Endodermal cell (in vitro differentiated cells): ENCODE results near the gene FSHR. TPM values are rescaled to one million over a fixed set of nuclear protein-coding genes. Genes with fewer than 3 reads are reported as not detected.

Source experiments
- DNase-seq: peaks from one replicate; pipeline ENCODE4 v3.0.0-alpha.2; 2017
- H3K27ac ChIP-seq: 2 replicates; pipeline ENCODE4 v1.5.1; 2013; ENCODE audit warnings: mild to moderate bottlenecking, low read depth, low read length, moderate library complexity
- H3K27me3 ChIP-seq: 2 replicates; pipeline ENCODE4 v1.6.1; 2013; ENCODE audit warnings: mild to moderate bottlenecking, low read length, moderate library complexity; ENCODE audit not compliant: insufficient read depth, control insufficient read depth, poor library complexity, severe bottlenecking
- H3K36me3 ChIP-seq: 2 replicates; pipeline ENCODE4 v1.7.0; 2013; ENCODE audit warnings: mild to moderate bottlenecking, low read length, moderate library complexity; ENCODE audit not compliant: control insufficient read depth, insufficient read depth
- H3K4me1 ChIP-seq: one replicate; pipeline ENCODE4 v1.7.0; 2013; ENCODE audit warnings: low read length; ENCODE audit not compliant: control insufficient read depth, insufficient read depth
- H3K4me3 ChIP-seq: 2 replicates; pipeline ENCODE4 v1.5.1; 2013; ENCODE audit warnings: mild to moderate bottlenecking, low read length, moderate library complexity
- H3K9ac ChIP-seq: 2 replicates; pipeline ENCODE4 v1.6.1; 2013; ENCODE audit warnings: mild to moderate bottlenecking, low read length, moderate library complexity; ENCODE audit not compliant: poor library complexity, severe bottlenecking; ENCODE audit errors: extremely low read depth
- H3K9me3 ChIP-seq: 2 replicates; pipeline ENCODE4 v1.6.1; 2013; ENCODE audit warnings: mild to moderate bottlenecking, low read length, moderate library complexity; ENCODE audit not compliant: control insufficient read depth
- H3K27ac Mint-ChIP-seq: 2 replicates; pipeline ENCODE4 v1.8.0; 2020; ENCODE audit warnings: mixed read lengths
- H3K27me3 Mint-ChIP-seq: 2 replicates; pipeline ENCODE4 v1.8.0; 2021; ENCODE audit warnings: mild to moderate bottlenecking, mixed read lengths; ENCODE audit not compliant: insufficient read depth
- H3K36me3 Mint-ChIP-seq: 2 replicates; pipeline ENCODE4 v1.8.0; 2020; ENCODE audit warnings: low read depth, mixed read lengths
- H3K4me1 Mint-ChIP-seq: 2 replicates; pipeline ENCODE4 v1.8.0; 2020; ENCODE audit warnings: mixed read lengths
- H3K4me3 Mint-ChIP-seq: 2 replicates; pipeline ENCODE4 v1.8.0; 2020; ENCODE audit warnings: mild to moderate bottlenecking, moderate library complexity, mixed read lengths
- H3K9me3 Mint-ChIP-seq: 2 replicates; pipeline ENCODE4 v1.8.0; 2020; ENCODE audit warnings: mild to moderate bottlenecking, mixed read lengths
- CTCF ChIP-seq: fragments of 200-600 bp; sonication (generic); conservative IDR thresholded peaks from 2 replicates; pipeline ENCODE4 v1.5.0; 2021; ENCODE audit warnings: antibody characterized with exemption, mild to moderate bottlenecking
- WGBS, 2 experiments: methylation state at CpG; one replicate each; pipeline versions ENCODE4 v1.1.5 to v1.1.7; 2013; ENCODE audit warnings: missing lambda C conversion rate in 2 of 2, mixed read lengths in 1 of 2; ENCODE audit not compliant: insufficient coverage in 1 of 2, insufficient read length in 1 of 2; 5-methylcytosine and 5-hydroxymethylcytosine counted together
- total RNA-seq, 2 donors: library from RNA; stranded (reverse); fragmentation: NEBNext Ultra II Directional in 1 of 2; extraction: Animal tissue kit (Norgen Biotek cat#: 25700) in 1 of 2; gene quantifications; 2 replicates in 1 of 2; 3 replicates in 1 of 2; pipeline ENCODE4 v1.2.1, GENCODE V29; 2021

FSHR gene
- total RNA-seq, 2 donors from 2014 or later = 4.7 to 6.5 TPM

DNA sequence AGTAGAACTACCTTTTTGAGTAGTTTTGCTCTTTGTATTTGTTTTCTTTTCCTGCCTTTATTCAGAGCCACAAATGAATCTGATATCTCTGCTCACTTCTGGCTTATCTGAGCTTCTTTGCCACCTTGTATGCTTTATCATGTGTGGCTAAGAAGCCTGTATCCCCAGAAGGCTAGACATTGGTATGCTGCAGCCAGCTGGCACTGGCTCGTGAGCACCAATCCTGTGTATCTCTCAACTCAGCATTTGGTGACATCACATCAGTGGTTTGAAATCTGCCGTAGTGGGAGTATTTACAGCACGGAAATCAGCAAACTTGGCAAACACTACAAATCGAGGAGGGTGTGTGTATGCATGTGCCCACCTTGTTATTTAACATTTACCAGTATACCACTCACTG is 215.1 kb downstream of the FSHR start:
- no peaks in the 10 kb centered on the region for H3K36me3 ChIP-seq
- WGBS, 2 experiments = 95 to 97% methylated on average over 3 to 4 of the region's 4 CpGs
- TF ChIP-seq CTCF = no peak
- no peaks in the 10 kb centered on the region for H3K4me1 ChIP-seq
- H3K9ac ChIP-seq = no peak overlapping the region
- Mint-ChIP-seq H3K4me1 (peaks cover 8% of the 10 kb centered on the region), H3K4me3 (no peak overlapping the region), H3K36me3 (no peaks in the 10 kb centered on the region), H3K9me3 (no peaks in the 10 kb centered on the region), H3K27me3 (no peaks in the 10 kb centered on the region), H3K27ac (no peak overlapping the region)
- H3K9me3 ChIP-seq = no peaks in the 10 kb centered on the region
- no peak overlapping the region for H3K4me3 ChIP-seq
- no peak overlapping the region for H3K27ac ChIP-seq
- no peak for DNase-seq
- no peaks in the 10 kb centered on the region for H3K27me3 ChIP-seq

DNA sequence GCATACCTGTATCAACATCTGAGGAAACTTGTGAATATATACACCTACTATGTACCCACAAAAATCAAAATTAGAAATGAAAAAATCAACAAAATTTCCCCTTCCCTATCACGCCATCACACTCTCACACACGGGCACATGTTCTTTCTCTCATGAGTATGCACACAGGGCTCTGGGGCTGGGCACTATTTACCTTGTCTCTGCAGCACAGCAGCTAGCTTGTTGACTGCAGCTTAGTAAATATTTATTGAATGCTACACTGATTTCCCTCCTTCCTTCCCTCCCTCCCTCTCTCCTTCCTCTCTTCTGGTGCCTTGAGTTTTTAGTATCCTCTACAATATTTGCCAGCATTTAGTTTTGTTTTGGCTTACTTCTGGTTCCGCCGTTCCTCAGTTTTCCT is 216.1 kb downstream of the FSHR start:
- no peak overlapping the region for H3K27ac ChIP-seq
- Mint-ChIP-seq H3K27ac (no peak overlapping the region), H3K27me3 (no peaks in the 10 kb centered on the region), H3K9me3 (no peaks in the 10 kb centered on the region), H3K4me1 (peaks cover 8% of the 10 kb centered on the region), H3K4me3 (no peak overlapping the region), H3K36me3 (no peaks in the 10 kb centered on the region)
- no peaks in the 10 kb centered on the region for H3K36me3 ChIP-seq
- H3K27me3 ChIP-seq = no peaks in the 10 kb centered on the region
- H3K4me1 ChIP-seq = no peaks in the 10 kb centered on the region
- no peak overlapping the region for H3K9ac ChIP-seq
- no peak for DNase-seq
- no peaks in the 10 kb centered on the region for H3K9me3 ChIP-seq
- no peak for TF ChIP-seq CTCF
- 88% methylated on average over 3 to 4 of the region's 4 CpGs for WGBS, 2 experiments
- H3K4me3 ChIP-seq = no peak overlapping the region

DNA sequence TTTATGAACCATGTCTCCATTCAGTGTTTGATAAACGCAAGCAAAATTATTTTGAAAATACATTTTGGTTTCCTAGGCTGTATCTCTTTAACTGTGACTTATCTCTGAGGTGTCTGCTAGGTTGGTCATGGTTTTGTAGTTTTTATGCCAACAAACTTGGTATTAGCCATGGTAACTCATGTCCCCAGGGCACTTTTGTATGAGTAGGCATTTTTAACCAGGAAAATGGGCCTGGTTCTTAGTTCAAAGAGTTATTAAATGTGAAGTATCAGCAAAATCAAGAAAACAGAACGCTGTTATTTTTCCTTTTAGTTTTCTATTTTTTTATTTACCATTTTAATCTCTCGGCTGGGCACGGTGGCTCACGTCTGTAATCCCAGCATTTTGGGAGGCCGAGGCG is 219.5 kb downstream of the FSHR start:
- no peak for TF ChIP-seq CTCF
- no peak overlapping the region for H3K9ac ChIP-seq
- no peaks in the 10 kb centered on the region for H3K36me3 Mint-ChIP-seq
- H3K4me3 ChIP-seq = no peak overlapping the region
- no peak overlapping the region for H3K27ac Mint-ChIP-seq
- DNase-seq = no peak
- 99% methylated on average over 7 of the region's 7 CpGs; no CpG with 5 or more reads in 1 of the 2 experiments for WGBS, 2 experiments
- no peaks in the 10 kb centered on the region for H3K9me3 ChIP-seq
- no peak overlapping the region for H3K27ac ChIP-seq
- no peaks in the 10 kb centered on the region for H3K9me3 Mint-ChIP-seq
- H3K27me3 ChIP-seq = no peaks in the 10 kb centered on the region
- H3K4me1 ChIP-seq = no peaks in the 10 kb centered on the region
- no peaks in the 10 kb centered on the region for H3K27me3 Mint-ChIP-seq
- H3K4me3 Mint-ChIP-seq = no peak overlapping the region
- H3K4me1 Mint-ChIP-seq = peaks cover 8% of the 10 kb centered on the region
- H3K36me3 ChIP-seq = no peaks in the 10 kb centered on the region
